Measurements from ENCODE around the gene CALU.

The CALU gene

DNA sequence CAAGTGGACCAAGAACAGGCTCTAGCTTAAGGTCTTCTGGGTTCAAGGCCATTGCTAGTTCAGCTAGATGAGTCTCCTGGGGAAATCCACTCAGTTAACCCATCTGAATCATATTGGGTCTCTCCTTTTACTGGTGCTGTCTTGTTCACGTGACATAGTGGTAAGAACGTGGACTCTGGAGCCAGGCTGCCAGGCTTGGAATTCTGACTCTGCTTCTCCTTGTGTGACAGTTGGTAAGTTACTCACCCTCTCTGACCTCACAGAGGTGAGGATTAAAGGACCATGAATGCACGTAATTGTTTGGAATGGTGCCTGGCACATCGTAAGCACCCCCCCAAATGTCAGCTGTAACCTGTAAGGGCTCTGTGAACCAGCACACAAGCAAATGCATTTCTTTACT lies 9.7 kb upstream of the CALU start:
- no peak for TF ChIP-seq CTCF (IDR thresholded peaks at IDR 0.05; ENCODE audit: low read depth, low read length, missing control alignments)
- H3K4me3 ChIP-seq (ENCODE audit: low read depth, low read length), result no peak overlapping the region
- no peak for DNase-seq (ENCODE audit: low read depth)

DNA sequence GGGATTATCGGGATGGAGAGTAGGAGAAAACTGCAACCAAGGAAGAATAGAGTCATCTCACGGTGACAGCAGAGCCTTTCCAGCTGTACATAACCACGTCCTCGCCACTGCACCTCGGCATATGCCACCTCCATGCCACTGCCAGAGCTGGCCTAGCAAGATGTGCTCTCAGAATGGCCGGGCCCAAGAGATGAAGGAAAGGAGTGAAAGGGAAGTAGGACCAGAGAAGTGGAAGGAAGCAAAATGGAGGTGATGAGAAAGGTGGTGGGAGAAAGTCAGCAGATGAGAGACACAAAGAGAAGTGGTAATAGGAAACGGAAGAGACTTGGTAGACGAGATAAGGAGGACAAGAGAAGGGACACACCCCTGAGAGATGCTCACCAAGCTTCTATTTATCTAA lies 8.0 kb upstream of the CALU start:
- H3K4me3 ChIP-seq (ENCODE audit: low read depth, low read length), result no peak overlapping the region
- no peak for DNase-seq (ENCODE audit: low read depth)
- no peak for TF ChIP-seq CTCF (IDR thresholded peaks at IDR 0.05; ENCODE audit: low read depth, low read length, missing control alignments)

DNA sequence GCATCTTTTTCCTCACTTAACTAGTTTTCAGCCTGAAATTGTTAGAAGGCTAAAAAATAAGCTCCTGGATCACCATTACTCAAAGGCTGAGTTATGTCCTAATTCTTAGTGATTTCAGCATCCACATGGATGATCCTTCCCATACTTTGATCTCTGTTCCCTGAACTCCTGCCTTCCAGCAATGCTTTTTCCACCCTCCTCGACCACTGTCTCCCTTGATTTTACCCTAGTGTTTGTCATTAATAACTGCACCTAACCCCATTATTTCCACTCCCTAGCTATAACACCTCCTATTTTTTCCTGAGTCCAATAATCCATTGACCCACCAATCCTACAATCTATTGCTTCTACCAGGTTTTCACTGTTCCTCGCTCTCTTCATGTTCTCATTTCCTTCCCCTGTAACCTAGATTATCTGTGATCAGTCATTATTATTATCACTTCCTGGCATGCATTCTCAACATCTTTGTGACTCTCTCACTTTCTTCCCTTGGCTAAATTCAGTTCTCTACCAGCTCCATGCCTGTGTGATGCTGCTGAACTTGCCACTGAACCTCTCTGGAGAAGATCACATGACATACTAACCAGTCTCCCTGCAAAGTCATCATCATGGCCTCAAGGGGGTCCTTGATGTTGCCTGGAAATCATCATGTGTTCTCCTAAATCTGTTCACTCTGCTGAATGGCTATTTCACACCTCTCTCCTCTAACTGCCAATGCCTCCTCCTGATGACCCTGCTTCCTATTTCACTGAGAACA lies 6.5 kb upstream of the CALU start:
- TF ChIP-seq CTCF (IDR thresholded peaks at IDR 0.05; ENCODE audit: low read depth, low read length, missing control alignments), result no peak
- H3K4me3 ChIP-seq (ENCODE audit: low read depth, low read length), result no peak overlapping the region
- no peak for DNase-seq (ENCODE audit: low read depth)

DNA sequence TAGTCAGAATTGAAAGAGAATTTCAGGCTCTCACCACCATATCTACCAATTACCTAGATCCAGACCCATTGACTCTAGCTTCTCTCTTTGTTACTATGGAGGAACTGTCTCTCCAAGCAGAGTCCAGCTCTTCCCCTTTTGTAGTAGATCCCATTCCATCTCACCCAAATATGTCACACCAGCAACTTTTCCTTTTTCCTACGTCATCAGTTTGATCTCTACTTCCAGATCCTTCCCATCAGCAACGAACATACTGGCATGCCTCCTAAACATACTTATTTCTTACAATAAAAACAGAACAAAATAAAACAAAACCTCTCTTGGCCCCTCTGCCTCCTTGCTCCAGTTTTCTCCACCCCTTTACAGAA lies 5.9 kb upstream of the CALU start:
- no peak for DNase-seq (ENCODE audit: low read depth)
- no peak overlapping the region for H3K4me3 ChIP-seq (ENCODE audit: low read depth, low read length)
- no peak for TF ChIP-seq CTCF (IDR thresholded peaks at IDR 0.05; ENCODE audit: low read depth, low read length, missing control alignments)

DNA sequence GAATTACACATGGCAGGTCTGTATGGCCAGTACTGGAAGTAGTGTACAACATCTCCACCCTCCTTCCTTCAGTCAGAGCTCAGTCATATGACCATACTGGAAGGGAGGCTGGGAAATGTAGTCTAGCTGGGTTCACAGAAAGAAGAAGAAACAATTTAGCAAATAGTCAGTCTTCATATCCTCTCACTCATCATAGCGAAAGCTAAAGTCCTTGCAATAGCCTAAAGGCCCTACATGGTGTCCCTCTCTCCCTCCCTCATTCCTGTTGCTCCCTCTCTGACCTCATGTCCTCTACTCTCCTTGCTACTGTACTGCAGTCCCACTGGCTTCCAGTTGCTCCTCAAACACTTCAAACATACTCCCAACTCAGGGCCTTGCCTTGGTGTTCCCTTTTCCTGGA lies 4.3 kb upstream of the CALU start:
- no peak for DNase-seq (ENCODE audit: low read depth)

DNA sequence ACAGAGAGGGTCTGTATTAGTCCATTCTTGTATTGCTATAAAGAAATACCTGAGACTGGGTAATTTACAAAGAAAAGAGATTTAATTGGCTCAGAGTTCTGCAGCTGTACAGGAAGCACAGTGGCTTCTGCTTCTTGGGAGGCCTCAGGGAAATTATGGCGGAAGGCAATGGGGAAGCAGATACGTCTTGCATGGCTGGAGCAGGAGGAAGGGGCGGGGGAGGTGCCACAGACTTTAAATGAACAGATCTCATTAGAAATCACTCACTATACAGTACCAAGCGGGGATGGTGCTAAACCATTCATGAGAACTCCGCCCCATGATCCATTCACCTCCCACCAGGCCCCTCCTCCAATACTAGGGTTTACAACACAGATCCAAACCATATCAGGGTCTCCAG lies 3.7 kb upstream of the CALU start:
- no peak for DNase-seq (ENCODE audit: low read depth)
- TF ChIP-seq CTCF (IDR thresholded peaks at IDR 0.05; ENCODE audit: low read depth, low read length, missing control alignments), result no peak
- no peak overlapping the region for H3K4me3 ChIP-seq (ENCODE audit: low read depth, low read length)

More for the DNA sequence above, 4.3 kb upstream of the CALU start:
- H3K4me3 ChIP-seq (ENCODE audit: low read depth, low read length), result no peak overlapping the region
- TF ChIP-seq CTCF (IDR thresholded peaks at IDR 0.05; ENCODE audit: low read depth, low read length, missing control alignments), result no peak

DNA sequence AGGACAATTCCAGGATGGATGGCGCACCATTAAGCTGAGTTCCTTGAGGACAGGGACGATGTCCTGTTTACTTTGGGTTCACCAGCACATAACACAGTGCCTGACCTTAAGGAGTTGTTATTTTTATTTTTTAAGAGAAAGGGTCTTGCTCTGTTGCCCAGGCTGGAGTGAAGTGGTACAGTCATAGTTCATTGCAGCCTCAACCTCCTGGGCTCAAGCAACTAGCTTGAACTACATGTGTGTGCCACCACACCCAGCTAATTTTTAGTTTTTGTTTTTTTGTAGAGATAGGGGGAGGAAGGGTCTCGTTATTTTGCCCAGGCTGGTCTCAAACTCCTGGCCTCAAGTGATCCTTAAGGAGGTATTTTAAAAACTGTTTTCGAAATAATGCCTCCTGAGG lies 1.7 kb upstream of the CALU start:
- no peak overlapping the region for H3K4me3 ChIP-seq (ENCODE audit: low read depth, low read length)
- TF ChIP-seq CTCF (IDR thresholded peaks at IDR 0.05; ENCODE audit: low read depth, low read length, missing control alignments), result no peak
- no peak for DNase-seq (ENCODE audit: low read depth)

Data from GM12864 (cell line).